Inflammatory macrophage treated with lipopolysaccharide for 4 hours (primary cell): Measurements from ENCODE around the gene MINDY4.

Source experiments
- DNase-seq: peaks from one replicate; pipeline ENCODE4 v3.0.0-alpha.2; 2020

Gene MINDY4

GRCh38 chr7:30771174-30771879 lies at the start of gene MINDY4:
Gene MINDY4 (plus strand): TSS chr7:30771417. CDS start chr7:30771494, 77 bp downstream.
- DNase-seq = peak; percentile 67

DNA sequence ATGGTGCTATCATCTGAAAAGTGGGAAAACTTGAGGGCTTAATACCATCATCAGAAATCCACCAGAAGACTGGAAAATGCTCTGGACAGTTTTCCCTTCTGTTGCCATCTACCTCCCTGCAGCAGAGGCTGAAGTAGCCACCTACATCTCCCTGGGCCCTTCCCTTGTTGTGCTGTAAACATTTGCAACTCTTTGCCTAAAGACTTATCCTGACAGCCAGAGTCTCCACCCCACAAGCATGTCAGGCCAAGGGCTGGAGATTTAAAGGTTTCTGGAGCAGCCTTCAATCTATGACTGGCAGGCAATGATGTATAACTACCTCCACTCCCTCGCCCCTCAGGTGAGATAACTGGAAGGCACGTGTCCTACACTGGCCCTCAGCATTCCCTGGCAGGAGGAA lies 49.0 kb upstream of the MINDY4 start:
- DNase-seq = no peak

DNA sequence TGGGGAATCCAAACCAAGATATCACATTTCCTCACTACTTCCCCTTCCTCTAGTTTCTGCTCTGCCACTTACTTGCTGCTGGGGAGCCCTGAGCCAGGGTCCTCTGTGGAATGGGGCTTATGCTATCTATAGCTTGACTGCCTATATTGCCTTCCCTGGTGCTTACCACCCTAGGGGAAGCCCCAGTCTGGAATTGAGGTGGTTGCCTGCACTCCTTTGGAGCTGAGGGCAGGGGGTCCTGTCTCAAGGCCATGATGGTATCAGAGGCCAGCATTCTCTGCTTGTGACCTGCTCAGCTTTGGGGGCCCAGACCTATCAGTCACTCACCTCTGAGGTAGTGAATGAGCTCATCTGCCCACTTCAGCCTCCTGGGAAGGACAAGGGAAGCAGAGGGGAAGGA lies 48.5 kb upstream of the MINDY4 start:
- no peak for DNase-seq

GRCh38 chr7:30723776-30724175 lies 47.4 kb upstream of the MINDY4 start:
- DNase-seq = no peak

GRCh38 chr7:30726296-30727006 lies 44.8 kb upstream of the MINDY4 start:
- DNase-seq = no peak

DNA sequence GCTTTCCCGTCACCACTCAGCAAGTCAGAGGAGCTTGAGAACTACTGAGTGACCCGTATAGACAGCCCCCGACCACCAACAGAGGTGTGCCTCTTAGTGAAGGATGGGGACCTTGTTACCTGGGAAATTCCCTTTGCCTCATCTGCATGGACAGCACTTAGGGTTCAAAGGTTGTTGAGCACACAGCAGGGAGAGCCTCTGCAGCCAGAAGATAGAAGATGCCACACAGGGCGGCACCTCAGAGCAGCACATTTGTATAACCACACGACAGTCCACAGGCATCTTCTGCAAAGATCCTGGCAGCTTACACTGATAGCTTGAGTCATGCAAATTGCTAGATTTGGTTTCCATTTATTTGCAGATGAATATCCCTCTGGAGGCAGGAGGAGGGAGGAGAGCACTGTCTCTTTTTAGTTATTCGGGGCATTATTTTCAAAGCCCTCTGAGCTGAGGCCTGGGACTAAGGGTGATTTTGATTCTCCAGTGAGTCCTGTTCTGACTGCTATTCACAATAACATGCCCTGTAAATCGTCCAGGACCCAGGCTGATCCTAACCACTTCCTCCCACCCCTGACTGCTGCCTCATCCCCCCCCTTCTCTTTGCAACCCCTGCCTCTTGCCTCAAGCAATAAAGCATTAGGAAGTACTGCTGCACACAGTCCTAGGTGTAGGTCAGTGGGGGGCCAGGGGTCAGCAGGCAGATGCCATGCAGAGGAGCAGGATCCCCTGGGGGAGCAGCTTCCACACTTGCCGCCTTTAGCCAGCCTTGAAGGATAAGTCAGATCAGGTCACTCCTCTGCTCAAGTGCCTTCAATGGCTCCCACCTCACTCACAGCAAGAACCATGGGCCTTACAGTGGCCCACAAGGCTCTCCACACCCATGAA lies 43.9 kb upstream of the MINDY4 start:
- DNase-seq = no peak

- no peak for DNase-seq
These were observed 42.6 kb upstream of the MINDY4 start for GRCh38 chr7:30728591-30729100.

DNA sequence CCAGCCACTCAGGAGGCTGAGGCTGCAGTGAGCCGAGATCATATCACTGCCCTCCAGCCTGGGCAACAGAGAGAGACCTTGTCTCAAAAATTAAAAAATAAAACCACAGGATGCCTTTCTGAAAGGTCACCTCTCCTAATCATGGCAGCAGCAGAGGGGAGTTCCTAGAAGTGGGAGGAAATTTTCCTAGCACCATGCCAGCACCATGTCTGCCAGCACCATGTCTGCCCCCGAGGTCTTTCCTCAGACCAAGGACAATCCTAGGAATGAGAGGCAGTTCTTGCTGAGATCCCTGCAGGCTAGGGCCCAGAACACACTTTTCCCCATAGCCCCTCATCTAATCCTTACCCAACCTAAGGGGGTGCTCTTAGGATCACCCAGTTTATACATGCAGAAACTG lies 41.6 kb upstream of the MINDY4 start:
- DNase-seq = no peak

DNA sequence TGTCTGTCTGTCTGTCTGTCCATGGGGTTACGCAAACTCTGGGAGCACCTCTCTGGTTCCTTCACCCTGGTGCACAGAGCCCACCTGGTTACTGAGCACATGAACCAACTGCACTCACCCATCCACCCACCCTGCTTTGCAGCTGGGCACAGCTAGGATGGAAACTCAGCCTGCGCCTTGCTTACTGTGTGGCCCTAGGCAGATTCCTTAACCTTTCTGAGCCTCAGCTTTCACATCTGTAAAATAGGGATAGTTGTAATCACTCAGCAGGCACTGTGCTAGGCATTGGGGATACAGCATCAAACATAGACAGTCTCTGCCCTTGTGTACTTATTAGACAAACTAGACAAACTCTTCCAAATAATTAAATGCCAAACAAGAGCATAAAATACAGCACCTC lies 41.1 kb upstream of the MINDY4 start:
- no peak for DNase-seq

DNA sequence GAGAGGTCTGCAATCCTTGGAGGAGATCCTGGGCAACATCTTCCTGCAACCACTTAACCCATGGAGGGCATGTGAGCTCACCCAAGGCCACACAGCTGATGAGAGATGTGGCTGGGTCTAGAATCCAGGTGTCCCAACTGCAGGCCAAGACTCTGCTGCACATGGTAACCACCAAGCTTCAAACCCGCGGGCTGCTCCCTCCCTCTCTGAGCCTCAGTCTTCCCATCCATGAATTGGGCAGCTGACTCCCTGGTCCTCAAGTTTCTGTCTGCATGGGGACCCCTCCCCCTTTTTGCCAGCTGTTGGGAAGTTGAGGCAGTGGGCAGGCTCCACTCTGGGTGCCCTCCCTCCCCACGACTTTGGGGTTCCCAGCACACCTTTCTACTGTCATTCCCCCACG lies 40.2 kb upstream of the MINDY4 start:
- DNase-seq = no peak

GRCh38 chr7:30731581-30731980 lies 39.6 kb upstream of the MINDY4 start:
- no peak for DNase-seq

DNA sequence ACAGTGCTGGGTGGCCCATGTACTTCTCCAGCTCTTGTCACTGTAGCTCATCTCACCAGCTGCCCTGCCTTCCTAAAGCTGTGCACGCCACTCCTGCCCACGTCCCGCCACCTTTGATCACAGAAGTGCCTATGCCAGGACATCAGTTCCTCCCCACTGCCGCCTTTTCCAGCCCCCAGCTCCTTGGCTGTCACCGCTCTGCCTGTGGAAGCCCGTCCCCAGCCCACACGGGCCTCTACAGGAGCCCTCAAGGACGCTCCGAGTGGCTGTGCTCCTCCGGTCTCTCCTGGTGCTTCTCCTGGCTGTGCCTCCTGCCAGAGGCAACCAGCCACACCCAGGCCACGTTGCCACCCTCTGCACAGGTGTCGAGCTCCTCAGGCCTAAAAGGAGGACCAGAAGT lies 38.6 kb upstream of the MINDY4 start:
- DNase-seq = no peak

DNA sequence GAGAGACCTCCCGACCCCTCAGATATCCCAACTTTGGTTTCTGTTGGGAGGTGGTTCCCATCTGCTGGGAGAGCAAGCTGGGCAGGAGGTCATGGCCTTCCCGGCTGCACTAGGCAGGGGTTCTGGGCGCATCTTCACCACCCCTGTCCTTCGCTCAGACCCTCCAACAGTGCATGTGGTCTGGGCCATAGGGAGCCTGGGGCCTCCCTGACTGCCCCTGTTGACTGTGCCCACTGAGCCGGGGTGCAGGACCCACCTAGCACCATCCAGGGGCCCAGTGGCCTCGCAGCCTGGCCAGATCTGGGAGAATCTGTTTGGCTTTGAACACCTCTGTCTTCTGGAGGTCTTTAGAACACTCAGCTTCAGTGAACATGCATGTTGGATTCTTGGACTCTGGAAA lies 38.0 kb upstream of the MINDY4 start:
- DNase-seq = no peak

- DNase-seq = no peak
These were observed 37.5 kb upstream of the MINDY4 start for GRCh38 chr7:30733691-30734090.

DNA sequence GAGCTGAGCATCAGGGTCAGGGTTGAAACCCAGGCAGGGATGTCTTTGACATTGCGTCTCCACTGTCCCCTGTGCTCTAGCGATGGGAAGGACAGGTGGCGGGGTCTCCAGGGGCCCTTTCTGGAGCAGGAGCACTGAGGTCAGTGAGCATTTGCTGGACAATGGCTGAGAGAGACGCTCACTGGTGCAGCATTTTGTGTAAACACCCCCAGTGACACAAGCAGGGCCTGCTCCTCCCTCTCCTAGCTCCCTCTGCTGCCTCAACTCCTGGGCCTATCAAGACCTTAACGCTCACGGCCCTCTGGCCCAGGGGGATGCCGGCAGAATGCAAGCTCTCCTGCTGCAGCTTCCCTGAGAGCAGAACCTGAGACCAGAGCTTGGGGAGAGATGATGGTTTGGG lies 36.7 kb upstream of the MINDY4 start:
- no peak for DNase-seq

GRCh38 chr7:30735631-30736030 lies 35.6 kb upstream of the MINDY4 start:
- no peak for DNase-seq

DNA sequence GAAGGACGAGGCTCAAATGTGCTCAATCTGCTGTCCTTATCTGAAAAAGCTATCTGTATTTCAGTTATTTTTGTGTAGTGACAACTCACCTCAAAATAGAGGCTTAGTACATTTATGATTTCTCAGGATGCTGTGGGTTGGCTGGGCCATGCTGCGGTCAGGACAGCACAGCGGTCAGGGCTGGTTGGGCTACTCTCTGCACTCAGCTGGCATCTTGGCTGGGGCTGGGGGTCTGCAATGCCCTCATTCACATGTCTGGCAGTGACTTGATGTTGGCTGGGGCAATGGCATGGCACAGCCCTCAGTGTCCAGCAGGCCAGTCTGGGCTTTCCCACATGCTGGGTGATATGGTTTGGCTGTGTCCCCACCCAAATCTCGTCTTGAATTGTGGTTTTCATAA lies 34.9 kb upstream of the MINDY4 start:
- DNase-seq = no peak

DNA sequence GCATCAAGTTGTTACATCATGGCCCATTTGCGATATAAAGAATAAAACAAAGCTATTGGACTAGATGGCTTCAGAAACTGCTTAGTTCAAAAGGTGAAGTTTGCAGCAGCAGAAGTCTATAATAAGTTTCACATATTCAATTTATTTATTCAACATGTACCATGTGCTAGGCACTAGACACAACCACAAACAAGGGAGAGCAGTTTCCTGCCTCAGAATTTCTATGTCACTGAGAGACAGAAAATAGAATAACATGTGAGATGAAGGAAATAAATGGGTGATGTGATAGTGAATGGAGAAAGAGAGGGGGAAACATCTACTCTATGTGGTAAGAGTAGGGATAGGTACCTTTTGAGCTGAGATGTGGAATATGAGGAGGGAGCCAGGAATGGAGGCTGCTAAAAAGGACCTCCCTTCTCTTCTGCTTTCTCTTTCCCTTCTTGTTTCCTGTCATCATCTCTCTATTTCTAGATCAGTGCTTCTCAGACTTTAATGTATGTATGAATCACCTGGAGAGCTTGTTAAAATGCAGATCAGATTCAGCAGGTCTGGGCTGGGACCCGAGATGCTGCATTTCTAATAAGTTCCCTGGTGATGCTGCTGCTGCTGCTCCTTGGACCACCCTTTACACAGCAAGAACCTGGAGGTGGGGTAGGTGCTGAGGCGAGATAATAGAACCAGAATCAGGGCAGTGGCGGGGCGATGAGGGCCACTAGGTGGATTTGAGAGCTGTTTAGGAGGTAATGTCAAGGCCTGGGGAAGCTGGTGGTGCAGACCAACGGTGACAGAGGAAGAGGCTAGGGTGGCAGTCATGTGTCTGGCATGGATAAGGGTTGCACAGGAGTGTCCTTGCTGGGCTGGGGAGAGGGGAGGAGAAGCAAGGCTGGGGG lies 32.9 kb upstream of the MINDY4 start:
- DNase-seq = no peak

DNA sequence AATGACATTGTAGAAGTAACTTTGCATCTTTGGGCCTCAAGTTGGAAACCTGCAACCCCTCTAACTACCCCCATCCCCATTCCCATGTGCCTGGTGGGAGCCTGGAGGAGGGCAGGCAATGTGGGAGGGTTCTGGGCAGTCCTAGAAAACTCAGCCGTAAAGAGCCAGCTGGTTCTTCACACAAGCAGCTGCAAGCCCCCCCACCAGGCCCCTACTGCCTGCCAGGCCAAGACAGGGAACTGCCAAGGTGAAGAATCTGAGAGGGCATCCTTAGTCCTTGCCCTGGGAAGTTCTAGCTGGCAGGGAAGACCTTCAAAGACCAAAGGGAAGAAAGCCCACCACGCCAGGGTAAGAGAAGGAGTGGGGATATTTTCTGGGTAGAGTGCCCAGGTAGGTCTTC lies 31.5 kb upstream of the MINDY4 start:
- no peak for DNase-seq

GRCh38 chr7:30740417-30741181 lies 30.6 kb upstream of the MINDY4 start:
- DNase-seq = peak; percentile 46

DNA sequence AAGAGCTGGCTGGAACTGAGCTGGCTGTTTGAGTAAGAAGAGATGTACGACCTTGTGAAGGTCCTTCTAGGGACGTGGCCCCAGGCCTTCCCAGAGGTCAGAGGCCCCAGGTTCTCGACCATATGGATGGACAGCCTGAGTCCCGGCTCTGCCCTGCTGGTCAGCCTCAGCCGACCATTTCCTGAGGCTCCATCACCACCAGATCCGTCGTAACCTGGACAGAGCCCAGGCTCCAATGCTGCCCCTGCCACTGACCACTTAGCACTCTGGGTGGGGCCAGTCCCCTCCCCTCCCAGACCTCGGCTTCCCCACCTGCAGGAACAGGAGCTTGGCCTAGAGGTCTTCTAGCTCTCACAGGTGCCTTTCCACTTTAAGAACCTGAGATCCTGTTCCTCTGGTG lies 29.9 kb upstream of the MINDY4 start:
- no peak for DNase-seq
